Activated naive CD4-positive, alpha-beta T cell treated with anti-CD3 and anti-CD28 coated beads, Interleukin-2, amount 50 U/mL, for 72 hours (primary cell): ENCODE measurements around the gene GPR78. TPM values are rescaled to one million over a fixed set of nuclear protein-coding genes. Genes with fewer than 3 reads are reported as not detected.
"Not testable (repeated sequence)": the region's sequence is repeated elsewhere in the genome, so short reads cannot be mapped to it uniquely, and the experiment has no call there.

ENCODE experiments used
- ATAC-seq, 2 donors: fragments of 150-1000 bp; cut with Tn5 transposase; 2 replicates each; pipeline ENCODE4 v1.10.0; 2021; ENCODE audit warnings: mild to moderate bottlenecking in 2 of 2, moderate library complexity in 2 of 2
- DNase-seq, 2 donors: peaks; one replicate each; pipeline ENCODE4 v3.0.0; 2021 to 2022; ENCODE audit warnings: low spot score in 2 of 2
- H3K27ac Mint-ChIP-seq, 2 donors: one replicate each; pipeline ENCODE4 v1.8.0; 2022; ENCODE audit warnings: mild to moderate bottlenecking in 2 of 2, mixed read lengths in 2 of 2
- H3K36me3 Mint-ChIP-seq, 2 donors: one replicate each; pipeline ENCODE4 v1.8.0; 2022; ENCODE audit warnings: mixed read lengths in 2 of 2
- H3K9me3 Mint-ChIP-seq, 2 donors: one replicate each; pipeline ENCODE4 v1.8.0; 2022; ENCODE audit warnings: mixed read lengths in 2 of 2
- total RNA-seq, 2 donors: library from RNA; stranded (reverse); gene quantifications; one replicate each; pipeline ENCODE4 v1.2.3, GENCODE V29; 2022

The GPR78 gene
- total RNA-seq, 2 donors from 2014 or later: 0.16 TPM; not detected in 1

DNA sequence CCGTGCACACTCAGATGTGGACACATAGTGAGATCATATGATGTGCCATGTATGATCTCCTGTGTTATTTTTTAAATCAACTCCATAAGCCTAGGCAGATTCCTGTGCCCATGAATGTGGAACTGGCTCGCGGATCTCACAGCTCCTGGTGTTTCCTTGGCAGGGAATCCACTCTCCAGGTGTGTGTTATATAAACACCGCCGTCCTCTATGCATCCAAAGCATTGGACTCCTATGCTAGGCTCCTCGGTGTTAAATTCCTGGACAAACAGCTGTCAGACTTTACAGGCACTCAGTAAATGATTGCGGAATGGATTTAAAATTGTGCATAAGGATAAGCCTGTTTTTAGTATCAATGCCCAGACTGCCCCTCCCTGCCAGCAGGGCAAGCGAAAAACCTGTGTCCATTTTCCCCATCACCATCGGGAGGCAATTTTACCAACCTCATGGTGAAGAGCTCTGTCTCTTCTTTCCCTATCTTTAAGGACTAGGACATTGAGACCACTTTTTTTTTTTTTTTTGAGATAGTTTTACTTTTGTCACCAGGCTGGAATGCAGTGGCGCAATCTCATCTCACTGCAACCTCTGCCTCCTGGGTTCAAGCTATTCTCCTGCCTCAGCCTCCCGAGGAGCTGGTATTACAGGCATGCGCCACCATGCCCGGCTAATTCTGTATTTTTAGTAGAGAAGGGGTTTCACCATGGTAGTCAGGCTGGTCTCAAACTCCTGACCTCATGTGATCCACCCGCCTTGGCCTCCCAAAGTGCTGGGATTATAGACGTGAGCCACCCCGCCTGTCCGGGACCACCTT is 23.6 kb upstream of the GPR78 start:
- Mint-ChIP-seq H3K27ac (no peak overlapping the region), H3K36me3 (no peaks in the 10 kb centered on the region), H3K9me3 (no peaks in the 10 kb centered on the region)
- ATAC-seq: no peak
- no peak for DNase-seq

DNA sequence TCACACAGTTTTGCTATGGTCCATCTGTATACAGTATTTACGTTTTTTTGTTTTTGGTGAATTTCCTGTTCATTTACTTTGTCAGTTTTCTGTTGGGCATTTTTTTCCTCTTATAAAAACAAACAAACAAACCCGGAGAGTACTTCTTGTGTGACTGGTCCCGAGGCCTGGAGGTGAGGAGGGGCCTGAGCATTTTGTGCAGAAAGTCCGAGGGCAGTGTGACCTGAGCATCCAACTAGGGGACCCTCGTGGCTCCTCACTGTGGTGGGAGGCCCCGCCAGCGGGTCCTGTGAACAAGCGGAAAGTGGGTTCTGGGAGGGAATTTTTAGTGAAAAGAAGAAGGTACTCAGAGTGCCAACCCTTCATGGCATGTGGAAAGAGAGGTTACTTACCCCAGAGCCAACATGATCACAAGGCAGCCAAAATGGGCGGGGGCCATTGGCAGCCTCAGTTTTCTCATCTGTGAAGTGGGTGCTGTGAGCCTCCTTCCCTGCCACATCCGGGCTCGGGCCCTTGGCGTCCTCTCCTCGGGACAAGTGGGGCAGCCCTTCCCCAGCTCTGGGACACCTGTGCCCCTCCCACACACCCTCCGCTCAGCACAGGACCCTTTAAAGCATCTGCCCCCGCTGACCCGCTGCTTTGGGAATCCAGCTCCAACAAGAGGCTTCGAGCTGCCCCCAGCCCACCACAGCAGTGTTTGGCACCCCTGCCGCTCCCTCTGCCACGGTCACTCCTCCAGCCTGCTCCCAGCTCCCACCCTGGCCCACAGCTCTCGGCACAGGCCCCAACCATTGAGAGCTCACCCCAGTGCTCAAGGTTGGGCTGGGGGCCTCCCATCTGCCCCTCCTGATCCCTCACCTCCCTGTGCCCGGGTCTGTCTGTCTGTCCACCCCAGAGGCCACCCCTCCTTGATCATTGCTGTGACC is 22.8 kb upstream of the GPR78 start:
- ATAC-seq: no peak
- no peaks in the 10 kb centered on the region for H3K9me3 Mint-ChIP-seq

DNA sequence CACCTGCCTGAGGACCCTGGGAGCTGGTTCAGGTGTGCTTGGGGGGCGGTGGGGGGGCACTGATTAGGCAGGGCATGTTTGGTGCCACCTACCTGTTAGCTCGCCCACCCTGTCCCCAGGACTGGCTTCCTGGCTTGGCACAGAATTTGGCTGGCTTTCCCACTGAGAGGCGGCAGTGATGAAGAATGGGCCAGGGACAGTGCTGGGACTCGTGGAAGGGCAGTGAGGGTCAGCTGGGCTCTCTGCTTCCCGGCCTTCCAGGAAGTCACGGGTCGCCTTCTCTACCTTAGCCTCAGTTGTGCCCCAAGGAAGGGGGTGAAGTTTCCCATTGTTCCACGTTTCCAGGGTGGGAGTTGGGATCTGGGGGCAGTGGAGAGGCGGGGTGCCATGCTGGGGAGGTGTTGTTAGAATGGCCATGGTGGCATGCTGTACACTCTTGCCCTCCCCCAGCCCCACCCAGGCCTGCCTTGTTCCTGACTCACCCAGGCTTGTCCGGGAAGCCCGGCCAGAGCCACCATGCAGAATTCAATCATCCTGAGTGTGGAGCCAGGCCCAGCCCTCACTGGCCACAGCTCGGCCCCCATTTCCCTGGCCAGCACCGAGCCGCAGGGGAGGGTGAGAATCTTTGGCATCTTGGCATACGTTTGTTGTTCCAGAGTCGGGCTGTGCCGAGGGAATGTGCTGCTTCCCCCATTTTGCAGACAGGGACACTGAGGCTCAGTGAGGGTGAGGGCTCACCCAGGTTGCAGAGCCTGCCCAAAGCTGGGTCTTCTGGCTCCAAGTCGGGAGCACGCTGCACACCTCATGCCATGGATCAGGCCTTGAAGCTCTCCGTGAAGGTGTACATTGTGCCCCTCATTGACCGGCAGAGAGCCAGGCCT is 21.9 kb upstream of the GPR78 start:
- no peak overlapping the region for H3K27ac Mint-ChIP-seq
- H3K36me3 Mint-ChIP-seq: no peaks in the 10 kb centered on the region
- no peaks in the 10 kb centered on the region for H3K9me3 Mint-ChIP-seq
- no peak for ATAC-seq
- DNase-seq: no peak

More for the DNA sequence above, 22.8 kb upstream of the GPR78 start:
- Mint-ChIP-seq H3K27ac (no peak overlapping the region), H3K36me3 (no peaks in the 10 kb centered on the region)
- no peak for DNase-seq

DNA sequence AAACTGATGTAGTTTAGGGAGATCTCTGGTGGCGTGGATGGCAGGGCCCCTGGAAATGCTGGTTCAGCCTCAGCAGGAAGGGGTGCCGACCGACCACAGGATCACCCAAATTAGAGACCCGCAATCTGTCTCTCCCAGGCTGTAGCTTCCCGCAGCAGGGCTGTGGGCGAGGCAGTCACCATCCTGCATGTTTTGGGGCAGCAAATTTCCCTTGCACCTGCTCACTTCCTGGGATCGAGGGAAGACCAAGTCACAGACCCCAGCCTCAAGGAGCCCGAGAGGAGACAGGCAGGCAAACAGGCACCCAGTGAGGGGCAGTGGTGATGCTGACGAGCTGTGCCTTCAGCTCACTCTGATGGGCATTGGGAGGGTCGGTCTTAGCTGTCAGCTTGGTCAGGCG is 21.2 kb upstream of the GPR78 start:
- H3K27ac Mint-ChIP-seq: no peak overlapping the region
- no peak for DNase-seq

DNA sequence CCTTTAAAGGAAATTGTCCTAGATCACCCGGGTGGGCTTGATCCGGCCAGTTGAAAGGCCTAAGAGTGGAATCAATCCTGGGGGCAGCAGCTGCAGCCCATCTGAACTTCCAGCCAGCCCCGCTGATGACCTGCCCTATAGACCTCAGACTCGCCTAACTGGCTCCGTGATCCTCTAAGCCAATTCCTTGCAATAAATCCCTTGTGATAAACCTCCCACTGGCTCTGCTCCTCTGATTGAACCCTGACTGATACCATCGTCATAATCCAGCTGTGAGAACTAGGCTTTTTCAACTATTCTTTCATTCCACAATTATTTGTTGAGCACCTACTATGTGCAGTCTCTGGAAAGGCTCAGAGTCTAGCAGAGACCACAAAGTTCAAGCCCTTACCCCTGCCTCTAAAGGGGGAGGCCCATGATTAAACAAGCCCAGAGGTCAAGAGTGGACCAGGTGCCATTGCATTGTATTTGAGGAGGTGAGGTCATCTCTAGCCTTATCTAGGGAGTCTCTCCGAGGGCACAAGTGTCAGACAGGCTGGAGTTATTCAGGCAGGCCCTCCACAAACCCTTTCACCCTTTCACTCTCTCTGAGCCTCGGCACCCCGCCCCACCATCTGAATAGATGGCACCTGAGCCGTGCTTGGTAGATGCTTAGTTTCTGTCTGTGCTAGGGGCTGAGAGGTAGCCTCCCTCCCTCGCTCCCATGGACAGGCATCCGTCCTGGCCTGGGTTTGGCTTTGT is 20.5 kb upstream of the GPR78 start:
- ATAC-seq (no peak), DNase-seq (no peak)
- no peak overlapping the region for H3K27ac Mint-ChIP-seq
- H3K9me3 Mint-ChIP-seq: no peaks in the 10 kb centered on the region
- no peaks in the 10 kb centered on the region for H3K36me3 Mint-ChIP-seq

More for the DNA sequence above, 21.2 kb upstream of the GPR78 start:
- ATAC-seq: no peak
- H3K36me3 Mint-ChIP-seq: no peaks in the 10 kb centered on the region
- H3K9me3 Mint-ChIP-seq: no peaks in the 10 kb centered on the region

- Mint-ChIP-seq H3K36me3 (no peaks in the 10 kb centered on the region), H3K27ac (no peak overlapping the region), H3K9me3 (no peaks in the 10 kb centered on the region)
- DNase-seq (no peak), ATAC-seq (no peak)
Measured at GRCh38 chr4:8560265-8561047, 19.7 kb upstream of the GPR78 start.

- Mint-ChIP-seq H3K27ac (no peak overlapping the region), H3K9me3 (no peaks in the 10 kb centered on the region), H3K36me3 (no peaks in the 10 kb centered on the region)
- DNase-seq (no peak), ATAC-seq (no peak)
Measured at GRCh38 chr4:8564595-8564994, 15.6 kb upstream of the GPR78 start.

- no peak for DNase-seq
- ATAC-seq: no peak
- Mint-ChIP-seq H3K27ac (peak overlapping the region in 1 of 2 donors; percentile 29), H3K9me3 (no peaks in the 10 kb centered on the region), H3K36me3 (no peaks in the 10 kb centered on the region)
Measured at GRCh38 chr4:8568068-8568668, 12.0 kb upstream of the GPR78 start.

- H3K36me3 Mint-ChIP-seq: no peaks in the 10 kb centered on the region
- no peak for ATAC-seq
- DNase-seq: no peak
- H3K9me3 Mint-ChIP-seq: no peaks in the 10 kb centered on the region
- H3K27ac Mint-ChIP-seq: no peak overlapping the region
Measured at GRCh38 chr4:8570201-8570600, 10.0 kb upstream of the GPR78 start.

DNA sequence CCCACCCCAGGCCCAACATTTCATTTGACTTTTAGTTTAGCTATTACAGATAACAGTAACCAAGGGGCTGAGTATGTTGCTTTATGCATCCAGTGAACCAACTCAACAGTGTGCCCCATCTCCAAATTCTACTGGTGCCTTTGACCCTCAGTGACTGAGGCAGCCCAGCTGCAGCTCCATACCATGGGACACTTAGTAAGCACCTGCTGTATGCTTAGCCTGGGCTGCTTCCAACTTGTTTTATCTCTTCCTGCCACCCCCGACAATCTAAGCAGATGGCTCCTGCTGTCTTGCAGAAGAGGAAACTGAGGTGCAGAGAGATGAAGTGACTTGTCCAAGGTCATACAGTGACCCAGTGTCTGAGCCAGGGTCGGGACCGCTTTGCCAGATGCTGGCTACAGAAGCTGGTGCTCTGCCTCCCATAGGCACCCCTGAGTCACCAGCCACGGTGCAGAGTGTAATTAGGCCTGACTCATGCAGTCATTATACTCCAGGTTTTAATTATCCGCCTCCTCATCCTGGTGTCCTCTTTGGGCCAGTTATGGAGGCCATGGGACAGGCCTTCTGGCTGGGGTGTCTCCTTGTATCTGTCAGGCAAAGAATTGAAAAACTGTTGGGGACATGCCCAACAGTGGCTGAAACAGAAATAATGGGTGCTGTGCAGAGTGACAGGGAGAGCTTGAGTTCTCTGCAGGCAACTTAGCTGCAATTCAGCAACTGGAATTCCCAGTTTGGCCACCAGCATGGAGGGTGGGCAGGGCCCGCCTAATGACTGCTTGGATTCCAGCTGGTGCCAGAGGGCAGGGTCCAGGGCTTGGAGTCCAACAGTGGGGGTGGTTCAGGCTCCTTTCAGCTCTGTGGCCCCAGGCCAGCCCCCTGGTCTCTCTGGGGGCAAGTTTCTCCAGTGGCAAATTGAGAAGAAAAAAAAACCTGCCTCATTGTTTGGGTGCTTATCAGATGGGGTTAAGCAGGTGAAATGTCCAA is 8.2 kb upstream of the GPR78 start:
- no peak for ATAC-seq

DNA sequence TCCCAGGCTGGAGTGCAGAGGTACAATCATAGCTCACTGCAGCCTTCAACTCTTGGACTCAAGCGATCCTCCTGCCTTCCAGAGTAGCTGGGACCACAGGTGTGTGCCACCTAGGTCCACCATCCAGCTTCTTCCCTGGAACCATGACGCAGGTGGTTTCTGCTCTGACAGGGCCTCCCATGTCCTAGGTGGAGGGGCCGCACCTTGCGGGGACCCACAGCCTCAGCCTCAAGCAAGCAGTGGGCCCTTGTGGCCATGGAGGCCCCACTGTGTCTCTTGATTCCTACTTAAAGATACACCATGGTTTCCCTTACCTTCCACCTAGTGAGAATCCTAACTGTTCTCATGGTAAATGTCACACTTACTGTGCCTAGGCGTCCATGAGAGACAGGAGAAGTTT is 6.9 kb upstream of the GPR78 start:
- ATAC-seq (no peak), DNase-seq (no peak)
- H3K9me3 Mint-ChIP-seq: no peaks in the 10 kb centered on the region
- no peaks in the 10 kb centered on the region for H3K36me3 Mint-ChIP-seq
- no peak overlapping the region for H3K27ac Mint-ChIP-seq

More for the DNA sequence above, 8.2 kb upstream of the GPR78 start:
- Mint-ChIP-seq H3K36me3 (no peaks in the 10 kb centered on the region), H3K27ac (no peak overlapping the region), H3K9me3 (no peaks in the 10 kb centered on the region)
- no peak for DNase-seq

DNA sequence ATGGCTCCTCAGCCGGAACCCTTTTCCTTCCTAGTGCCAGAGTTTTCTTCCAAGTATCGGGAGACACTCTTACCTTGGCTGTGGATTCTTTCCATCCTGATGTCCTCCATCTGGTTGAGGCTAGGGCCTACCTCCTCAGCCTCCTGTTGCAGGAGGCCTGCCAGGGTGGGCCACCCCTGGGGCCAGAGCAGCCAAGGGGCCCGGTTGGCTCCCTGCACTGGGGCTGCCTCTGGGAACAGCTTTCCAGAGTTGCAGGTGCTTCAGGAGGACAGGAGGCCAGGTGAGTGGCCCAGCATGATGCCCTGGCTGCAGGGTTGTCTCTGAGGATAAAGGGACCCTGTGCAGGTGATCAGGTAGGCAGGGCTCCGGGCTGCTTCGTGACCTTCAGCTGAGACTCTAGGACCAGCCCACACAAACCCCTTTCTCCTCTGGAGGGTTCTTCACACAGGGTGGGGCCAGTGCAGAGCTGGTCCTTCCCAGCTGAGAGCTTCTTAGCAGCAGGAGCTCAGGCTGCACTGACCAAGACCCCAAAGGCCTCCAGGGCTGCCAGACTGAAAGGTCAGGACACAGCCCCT is 5.3 kb upstream of the GPR78 start:
- Mint-ChIP-seq H3K9me3 (no peaks in the 10 kb centered on the region), H3K36me3 (no peaks in the 10 kb centered on the region), H3K27ac (no peak overlapping the region)
- DNase-seq (no peak), ATAC-seq (no peak)

- ATAC-seq: no peak
- Mint-ChIP-seq H3K36me3 (no peaks in the 10 kb centered on the region), H3K27ac (no peak overlapping the region), H3K9me3 (no peaks in the 10 kb centered on the region)
- DNase-seq: no peak
Measured at GRCh38 chr4:8575457-8575856, 4.7 kb upstream of the GPR78 start.

DNA sequence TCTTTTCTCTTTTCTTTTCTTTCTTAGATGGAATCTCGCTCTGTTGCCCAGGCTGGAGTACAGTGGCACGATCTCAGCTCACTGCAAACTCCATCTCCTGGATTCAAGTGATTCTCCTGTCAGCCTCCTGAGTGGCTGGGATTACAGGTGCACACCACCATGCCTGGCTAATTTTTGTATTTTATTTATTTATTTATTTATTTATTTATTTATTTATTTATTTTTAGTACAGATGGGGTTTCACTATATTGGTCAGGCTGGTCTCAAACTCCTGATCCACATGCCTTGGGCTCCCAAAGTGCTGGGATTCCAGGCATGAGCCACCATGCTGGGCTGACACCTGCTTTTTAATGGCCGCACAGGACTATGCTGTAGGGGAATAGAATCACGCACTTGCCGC is 3.6 kb upstream of the GPR78 start:
- H3K36me3 Mint-ChIP-seq, ATAC-seq, H3K9me3 Mint-ChIP-seq, H3K27ac Mint-ChIP-seq, DNase-seq: not testable (repeated sequence)
